Measurements from ENCODE around the gene TMPRSS7. TPM values are rescaled to one million over a fixed set of nuclear protein-coding genes. Genes with fewer than 3 reads are reported as not detected.

Gene TMPRSS7
- total RNA-seq, 1 experiment from 2014 or later, result 0.12 TPM

- DNase-seq (ENCODE audit: low spot score), result no peak
These were observed 94.5 kb downstream of the TMPRSS7 start for GRCh38 chr3:112128843-112129727.

GRCh38 chr3:112129925-112130637, 95.5 kb downstream of the TMPRSS7 start:
- no peak for DNase-seq (ENCODE audit: low spot score)

- no peak for DNase-seq (ENCODE audit: low spot score)
These were observed 96.1 kb downstream of the TMPRSS7 start for GRCh38 chr3:112130638-112130993.

Other genes starting within 250 kb of the TMPRSS7 start
- 28.9 and 34.7 TPM in 2 replicates for gene PHLDB2, start 175.5 kb upstream of the TMPRSS7 start, total RNA-seq (2014; rRNA removed; shearing (Covaris generic))
- 34.1 and 44.1 TPM in 2 replicates for gene ABHD10, start 55.7 kb upstream of the TMPRSS7 start, total RNA-seq (2014; rRNA removed; shearing (Covaris generic))
- not detected in 2 replicates for gene TAGLN3, start 35.8 kb upstream of the TMPRSS7 start, total RNA-seq (2014; rRNA removed; shearing (Covaris generic))
- gene C3orf52, start 51.7 kb downstream of the TMPRSS7 start, total RNA-seq (2014; rRNA removed; shearing (Covaris generic)), result 2.0 and 3.0 TPM in 2 replicates
- gene GCSAM, start 98.5 kb downstream of the TMPRSS7 start, total RNA-seq (2014; rRNA removed; shearing (Covaris generic)), result not detected in 2 replicates